Stimulated activated CD8-positive, alpha-beta memory T cell treated with anti-CD3 and anti-CD28 coated beads, Interleukin-7, amount 100 ng/mL, for 4 hours (primary cell): ENCODE data around the gene GPR180.

Source experiments
- DNase-seq, 2 donors: peaks; one replicate each; pipeline ENCODE4 v3.0.0-alpha.2; 2020; ENCODE audit warnings: low read depth in 2 of 2

GPR180 gene

DNA sequence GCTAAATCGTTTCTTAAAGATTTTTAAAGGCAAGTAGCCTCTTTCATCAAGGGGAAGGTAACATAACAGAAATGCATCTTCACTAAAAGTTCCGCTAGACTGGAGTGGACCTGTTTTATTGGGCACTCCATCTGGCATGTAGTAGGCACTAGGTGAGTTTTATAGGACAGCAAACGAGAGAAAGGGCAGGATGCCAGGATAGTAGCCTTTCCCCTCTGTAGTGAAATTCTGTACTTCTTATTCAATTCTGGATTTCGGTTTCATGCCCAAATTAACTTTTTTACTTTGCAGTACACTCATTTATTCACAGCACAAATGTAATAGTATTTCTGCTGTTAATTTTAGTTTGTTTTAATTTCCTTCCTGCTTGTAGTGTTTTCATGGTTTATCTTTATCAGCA lies 45.2 kb downstream of the GPR180 start:
- no peak for DNase-seq

DNA sequence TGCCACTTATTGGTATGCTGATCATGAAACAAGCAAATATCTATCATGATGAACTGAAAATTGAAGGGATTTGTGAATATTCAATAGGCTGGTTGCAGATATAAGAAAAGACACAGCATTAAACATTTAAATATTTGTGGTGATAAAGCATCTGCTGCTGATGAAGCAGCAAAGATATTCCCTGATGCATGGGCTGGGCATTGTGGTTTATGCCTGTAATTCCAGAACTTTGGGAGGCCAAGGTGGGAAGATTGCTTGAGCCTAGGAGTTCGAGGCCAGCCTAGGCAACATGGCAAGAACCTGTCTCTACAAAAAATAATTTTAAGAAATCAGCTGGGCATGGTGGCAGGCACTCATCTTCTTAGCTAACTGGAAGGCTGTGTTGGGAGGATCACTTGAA lies 54.5 kb downstream of the GPR180 start:
- no peak for DNase-seq

DNA sequence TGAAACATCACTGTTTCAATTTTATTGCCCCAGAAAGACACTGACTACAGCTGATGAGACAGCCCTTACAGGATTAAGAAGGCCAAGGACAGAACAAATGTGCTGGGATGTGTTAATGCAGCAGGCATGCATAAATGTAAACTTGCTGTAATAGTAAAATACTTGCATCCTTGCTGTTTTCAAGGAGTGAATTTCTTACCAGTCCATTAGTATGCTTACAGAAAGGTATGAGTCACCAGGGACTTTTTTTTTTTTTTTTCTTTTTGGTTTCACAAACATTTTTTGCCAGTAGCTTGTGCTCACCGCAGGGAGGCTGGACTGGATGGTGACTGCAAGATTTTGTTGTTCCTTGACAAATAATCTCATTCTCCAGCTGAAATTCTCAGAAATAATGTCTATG lies 55.1 kb downstream of the GPR180 start:
- DNase-seq: no peak

DNA sequence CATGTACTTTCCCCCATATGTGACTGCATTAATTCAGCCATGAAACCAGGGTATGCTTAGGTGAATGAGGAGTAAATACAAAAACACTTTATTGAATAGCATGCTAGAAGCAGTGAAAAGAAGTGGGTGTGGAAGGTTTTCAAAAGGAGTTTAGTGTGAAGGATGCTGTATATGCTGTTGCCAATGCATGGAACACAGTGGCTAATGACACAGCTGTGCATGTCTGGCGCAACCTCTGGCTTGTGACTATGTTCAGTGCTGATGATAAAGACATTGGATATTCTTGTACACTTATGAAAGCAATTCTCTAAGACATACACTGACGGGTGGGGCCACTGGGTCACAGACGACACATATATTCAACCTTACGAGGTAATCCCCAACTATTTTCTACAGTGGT lies 55.5 kb downstream of the GPR180 start:
- DNase-seq: no peak

DNA sequence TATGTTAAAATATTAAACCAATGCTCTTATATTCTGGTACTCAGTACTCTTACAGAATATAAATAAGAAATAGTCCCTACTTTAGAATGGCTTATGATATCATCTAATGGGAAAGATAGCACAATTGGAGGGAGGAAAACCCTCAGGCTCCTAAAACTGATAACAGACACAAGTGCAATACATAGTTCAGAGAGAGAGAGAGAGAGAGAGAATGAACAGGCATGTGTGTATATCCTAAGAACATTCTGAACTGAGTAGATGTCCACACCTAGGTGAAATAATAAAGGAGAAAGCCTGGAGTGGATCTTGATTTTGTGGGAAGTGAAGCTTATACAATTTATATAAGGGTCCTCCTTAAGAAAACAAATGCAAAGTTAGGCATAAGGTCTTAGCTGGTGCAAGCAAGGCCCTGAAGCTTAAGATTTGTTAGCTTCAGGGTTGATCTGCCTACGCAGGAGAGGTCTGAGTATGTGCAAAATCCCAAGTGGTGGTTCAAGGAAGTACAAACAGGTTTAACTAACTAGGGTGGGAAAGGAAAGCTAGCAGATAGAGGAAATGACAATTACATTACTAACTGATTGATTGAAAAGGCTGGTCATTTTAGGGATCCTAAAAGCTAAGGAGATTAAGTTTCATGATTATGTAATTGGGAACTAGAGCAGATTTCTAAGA lies 57.4 kb downstream of the GPR180 start:
- no peak for DNase-seq

DNA sequence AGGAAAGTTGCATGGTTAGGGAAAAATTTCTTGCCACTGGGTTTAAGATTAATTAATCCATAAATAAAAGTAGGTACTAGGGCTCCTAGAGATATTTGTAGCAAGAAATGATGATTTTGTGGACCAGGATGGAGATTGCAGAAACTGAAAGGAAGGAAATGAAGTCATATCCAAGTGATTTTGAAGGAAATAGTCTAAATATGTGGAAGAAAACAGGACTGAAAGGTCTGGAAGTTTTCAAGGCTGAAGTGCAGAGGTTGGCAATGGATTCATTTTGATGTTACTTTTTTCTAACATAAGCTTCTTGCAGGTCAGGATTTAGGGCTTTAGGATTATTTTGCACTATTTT lies 57.9 kb downstream of the GPR180 start:
- DNase-seq: no peak

DNA sequence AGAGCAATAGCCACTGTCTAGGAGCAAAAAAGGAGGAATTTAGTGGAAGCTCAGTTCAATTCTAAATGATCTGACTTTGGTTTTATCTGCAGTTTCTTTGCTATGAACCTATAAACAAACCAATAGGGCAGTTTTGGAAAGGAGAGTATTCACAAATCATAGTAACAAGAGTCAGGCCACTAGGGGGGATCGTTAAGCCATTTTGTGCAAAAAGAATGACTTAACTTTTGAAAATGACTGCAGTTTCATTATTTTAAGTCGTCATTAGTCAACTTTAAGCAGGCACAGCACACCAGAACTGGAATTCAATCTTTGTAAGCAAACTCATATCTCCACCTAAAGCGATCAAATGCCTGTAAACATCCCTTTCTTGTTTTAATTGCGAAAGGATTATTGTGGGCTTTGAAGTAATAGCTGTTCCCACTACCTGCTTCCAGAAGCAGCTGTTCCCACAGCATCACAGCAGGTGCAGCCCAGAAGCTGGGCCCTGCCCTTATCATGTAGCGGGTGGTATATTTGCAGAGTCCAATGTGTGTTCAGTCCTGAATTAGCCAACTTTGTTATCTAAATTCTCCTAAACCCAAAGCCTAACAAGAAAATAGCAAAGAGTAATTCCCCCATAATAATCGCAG lies 59.2 kb downstream of the GPR180 start:
- no peak for DNase-seq

DNA sequence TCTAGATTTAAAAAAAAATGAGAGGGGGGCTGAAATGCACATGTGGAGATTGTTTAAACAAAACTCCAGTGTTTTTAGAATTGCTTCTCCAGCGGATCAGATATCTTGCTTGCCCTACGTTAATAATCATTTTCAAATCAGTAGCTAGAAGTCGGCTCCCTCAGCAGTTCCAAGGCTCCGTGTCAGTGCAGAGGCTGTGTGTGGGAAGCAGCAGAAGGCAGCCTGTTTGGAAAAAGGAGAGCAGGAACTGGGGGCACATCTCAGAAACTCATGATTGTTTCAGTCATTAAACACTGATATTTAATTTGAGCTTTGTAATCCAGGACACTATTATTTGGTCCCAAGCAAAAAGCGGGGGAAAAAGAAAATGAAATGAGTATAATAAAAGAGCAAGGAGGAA lies 59.7 kb downstream of the GPR180 start:
- DNase-seq: no peak

DNA sequence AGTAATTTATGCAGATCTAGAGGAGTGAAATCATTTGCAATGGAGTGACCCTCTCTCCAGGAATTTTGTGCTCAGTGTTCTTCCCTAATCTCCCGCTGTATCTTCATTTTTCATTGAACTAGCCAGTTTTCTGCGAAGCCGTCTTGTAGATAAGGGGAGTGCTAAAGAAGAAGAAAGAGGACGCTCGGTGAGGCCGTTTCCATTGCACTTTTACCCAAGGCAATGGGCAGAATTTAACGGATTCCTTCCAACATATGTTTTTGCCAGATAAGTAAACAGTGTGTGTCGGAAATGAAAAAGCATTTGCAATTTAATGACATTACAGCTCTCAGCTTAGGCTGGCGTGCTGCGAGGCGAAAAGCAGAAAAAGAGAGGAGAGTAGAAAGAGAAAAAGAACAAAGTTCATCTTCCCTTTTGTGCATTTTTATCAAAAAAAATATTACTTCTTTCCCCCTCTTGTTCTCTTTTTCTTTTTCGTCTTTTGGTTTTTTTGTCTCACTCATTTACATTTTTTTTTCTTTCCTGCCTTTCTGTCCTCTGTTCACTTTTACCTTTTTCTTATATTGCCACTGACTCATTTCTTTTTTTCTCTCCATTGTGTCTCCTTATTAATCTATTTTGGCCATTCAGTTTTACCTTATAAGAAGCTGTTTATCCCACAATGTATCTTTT lies 60.8 kb downstream of the GPR180 start:
- no peak for DNase-seq

DNA sequence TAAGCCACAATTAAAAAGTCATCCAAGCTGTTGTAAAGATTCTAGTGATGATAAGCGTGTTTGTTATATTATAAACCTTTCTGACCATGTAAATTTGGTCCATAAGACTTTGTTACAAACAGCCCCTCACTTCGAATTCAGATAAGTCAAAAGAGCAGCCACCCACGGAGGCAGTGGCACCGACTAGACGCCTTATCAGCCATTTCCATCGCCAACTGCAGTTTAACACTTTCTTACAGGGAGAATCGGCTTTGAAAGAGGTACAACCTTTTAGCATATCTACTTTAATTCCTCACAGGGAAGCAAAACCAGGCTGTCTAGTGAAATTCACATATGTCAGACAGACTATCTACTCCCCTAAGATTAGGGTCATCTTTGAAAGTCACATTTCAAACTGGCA lies 63.2 kb downstream of the GPR180 start:
- DNase-seq: no peak

DNA sequence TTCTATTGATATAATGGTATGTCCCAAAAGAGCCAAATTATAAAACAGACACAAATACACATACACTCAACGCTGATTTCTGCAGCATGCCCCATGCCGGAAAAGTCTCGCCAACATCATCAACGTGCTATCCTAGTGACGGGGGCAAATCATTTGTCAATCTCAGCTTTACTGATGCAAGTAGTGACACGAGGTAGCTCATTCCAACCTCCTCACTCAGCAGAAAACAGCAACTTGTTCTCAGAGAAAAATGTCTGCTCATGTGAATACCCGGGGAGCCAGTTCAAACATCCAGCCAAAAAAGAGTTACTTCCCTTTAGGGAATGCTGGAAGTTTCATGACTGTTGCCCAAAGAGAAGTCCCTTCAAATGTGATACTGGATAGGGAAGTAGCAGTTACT lies 64.4 kb downstream of the GPR180 start:
- no peak for DNase-seq

DNA sequence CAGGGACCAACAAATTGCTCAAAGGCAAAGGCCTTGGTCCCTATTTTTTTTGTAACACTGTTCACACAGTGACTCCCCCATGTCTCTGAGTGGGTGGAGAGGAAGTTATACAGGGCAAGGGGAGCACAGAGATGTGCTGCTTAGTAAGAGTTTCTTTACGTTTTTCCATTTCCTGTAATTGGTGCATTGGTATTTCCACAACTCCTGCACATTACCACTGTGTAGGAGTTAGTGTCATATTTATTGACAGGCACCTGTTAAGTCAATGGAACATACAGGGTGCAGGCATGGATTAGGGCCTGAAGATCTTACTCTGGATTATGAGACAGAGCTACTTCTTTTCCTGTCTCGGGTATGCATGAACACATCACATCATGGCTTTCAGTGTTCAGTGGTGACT lies 65.5 kb downstream of the GPR180 start:
- no peak for DNase-seq

DNA sequence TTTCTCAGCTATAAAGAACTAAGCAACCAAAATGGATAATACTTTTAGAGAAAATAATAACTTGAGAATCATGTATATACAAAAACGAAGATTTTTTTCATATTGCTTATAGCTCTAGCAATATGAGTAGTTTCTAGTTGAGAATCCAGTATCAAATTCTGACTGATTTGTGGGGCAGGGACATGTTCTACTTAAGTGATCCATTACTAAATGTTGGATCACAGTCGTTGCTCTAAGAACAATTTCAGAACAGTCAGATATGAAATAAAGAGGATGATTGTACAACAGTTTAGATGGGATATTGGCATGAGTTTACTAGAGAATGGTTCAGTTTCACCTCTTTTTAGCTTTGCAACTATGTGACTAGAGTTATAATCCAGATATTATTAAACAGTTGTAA lies 70.7 kb downstream of the GPR180 start:
- DNase-seq: no peak

DNA sequence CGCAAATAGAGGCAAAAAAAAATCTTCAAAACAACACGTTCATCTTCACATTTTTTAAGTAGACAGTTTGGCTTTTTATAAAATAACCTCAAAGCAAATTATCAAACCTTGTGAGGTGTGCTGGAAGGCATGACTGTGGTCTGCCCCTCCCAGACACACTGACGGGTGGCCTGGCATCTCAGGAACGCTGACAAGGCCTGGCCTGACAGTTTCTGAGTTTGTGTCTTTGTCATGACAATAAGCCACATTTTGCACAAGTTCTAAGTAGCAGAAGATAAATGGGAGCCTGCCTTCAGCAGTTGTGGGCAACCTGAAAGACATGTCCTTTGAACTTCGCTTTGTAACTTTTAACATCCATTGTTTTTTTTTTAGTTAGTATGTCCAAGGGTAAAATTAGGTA lies 72.2 kb downstream of the GPR180 start:
- DNase-seq: no peak

DNA sequence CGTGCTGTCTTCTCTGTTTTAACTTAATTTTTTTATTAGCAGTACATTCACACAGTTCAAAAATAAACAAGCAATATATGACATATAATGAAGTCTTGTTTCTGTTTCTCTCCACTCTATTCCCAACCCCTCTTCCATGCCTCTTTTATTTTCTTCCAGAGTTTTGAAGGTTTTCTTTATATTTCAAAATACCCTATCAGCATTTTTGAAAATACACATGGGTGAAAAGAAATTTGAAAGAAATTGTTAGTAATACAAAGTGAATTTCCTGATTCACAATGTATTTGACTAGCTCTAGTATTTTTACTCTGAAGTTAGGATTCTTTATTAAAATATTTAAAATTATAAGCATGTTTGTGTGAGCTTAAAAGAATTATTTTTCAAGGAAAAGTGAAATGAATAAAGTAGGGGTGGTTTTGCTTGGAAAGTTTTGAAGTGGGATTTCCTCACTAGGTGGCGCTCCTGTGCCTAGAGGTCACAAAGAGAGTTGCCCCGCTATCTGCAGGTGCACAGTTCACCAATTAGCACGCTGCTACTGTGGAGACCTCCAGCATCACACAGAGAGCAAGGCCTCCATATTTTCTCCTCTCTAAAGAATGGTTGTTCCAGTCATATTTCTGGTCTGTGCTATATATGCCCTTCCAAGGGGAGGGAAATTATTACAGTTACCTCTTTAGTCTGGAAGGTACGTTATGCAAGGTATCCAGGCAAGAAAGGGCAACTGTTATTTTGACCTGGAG lies 73.1 kb downstream of the GPR180 start:
- peak in 1 of 2 donors; percentile 5 for DNase-seq

DNA sequence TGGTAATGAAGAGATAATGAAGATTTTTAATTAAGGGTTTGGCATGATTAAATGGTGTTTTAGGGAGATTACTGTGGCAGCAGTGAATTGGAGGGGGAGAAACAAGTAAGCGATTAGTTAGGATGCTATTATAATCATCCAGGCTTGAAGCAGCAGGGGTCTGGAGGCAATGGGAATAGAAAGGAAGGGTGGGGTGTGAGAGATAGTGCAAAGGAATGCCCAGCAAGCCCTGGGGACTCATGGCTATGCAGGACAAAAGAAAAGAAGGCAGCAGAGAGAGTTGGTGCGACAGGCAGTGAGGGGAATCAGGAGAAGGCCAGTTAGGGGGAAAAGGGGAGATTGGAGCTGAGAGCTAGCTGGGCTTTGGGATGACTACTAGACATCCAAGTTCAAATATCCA lies 76.1 kb downstream of the GPR180 start:
- DNase-seq: no peak

DNA sequence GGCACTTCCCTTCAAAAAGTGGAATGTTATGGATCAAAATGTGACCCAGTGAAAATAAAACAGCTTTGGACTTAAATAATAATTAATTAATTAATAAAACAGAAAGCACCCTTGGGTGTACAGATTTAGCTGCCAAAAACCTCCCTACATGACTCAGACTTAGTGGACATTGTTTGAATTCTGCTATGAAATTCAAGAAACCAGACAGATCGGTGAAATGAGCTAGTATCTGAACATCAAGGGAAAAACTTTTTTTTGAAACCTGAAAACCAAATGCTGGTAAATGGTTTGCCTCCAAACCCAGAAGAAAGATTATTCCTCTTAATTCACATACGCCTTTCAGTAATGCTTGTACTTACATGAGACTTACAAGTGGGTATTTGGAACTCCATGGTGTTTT lies 77.2 kb downstream of the GPR180 start:
- DNase-seq: no peak

DNA sequence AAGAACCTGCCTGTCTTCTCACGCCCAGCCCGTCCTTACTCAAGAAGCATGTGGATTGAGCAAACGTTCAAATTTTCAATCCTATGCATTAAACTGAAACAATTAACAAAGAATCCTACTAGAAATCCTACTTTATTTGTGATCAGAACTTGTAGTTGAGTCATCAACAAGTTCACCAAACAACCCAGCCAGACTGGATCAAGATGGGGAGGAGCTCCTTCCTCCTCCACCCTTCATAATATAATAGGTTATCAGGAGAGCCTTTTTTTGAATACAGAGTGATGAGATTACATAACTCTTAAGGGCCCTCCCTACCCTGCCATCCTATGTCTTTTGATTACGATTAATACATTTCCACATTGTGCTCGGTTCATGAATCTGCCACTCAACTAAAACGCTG lies 78.0 kb downstream of the GPR180 start:
- DNase-seq: no peak

DNA sequence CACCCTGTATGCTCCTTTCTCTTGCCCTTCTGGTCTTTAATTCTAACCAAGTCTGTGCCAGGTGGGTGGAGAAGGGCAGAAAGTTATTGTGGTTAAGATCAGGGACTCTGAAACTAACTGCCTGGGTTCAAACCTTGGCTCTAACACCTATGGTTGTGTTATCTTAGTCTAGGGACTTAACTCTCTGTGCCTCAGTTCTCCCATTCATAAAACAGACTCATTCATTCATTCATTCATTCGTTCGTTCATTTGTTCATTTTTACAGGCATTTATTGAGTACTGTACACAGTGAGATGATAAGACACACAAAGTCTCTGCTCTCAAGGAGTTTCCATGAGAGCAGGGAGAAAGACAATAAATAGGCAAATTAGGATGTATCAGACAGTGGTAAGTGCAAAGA lies 80.6 kb downstream of the GPR180 start:
- no peak for DNase-seq

DNA sequence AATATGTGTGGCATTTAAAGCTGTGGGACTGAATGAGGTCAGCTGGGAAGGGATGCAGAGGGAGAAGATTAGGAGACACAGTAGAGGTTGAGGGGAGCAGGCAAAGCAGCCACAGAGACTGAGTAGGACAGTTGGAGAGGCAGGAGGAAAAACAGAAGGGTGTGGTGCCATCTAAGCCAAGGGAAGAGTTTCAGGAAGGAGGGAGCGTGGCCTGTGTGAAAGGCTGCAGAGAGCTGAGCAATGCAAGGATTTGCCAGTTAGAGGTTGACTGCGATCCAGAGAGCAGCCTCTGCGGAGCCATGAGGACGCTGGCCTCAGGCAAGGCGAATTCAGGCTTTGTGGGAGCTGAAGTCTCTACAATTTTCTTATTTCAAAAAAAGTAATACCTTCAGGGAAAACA lies 81.8 kb downstream of the GPR180 start:
- DNase-seq: no peak
